Heart left ventricle (tissue), 13 donors: ENCODE data around the gene SIPA1.

Source experiments
- CTCF ChIP-seq, 12 donors: fragments of 200-600 bp; sonication (generic) in 4 of 12; IDR thresholded peaks; one replicate each; pipeline versions ENCODE4 v1.5.0 to v1.8.0; 2018 to 2022; ENCODE audit warnings: antibody characterized with exemption in 12 of 12, mild to moderate bottlenecking in 5 of 12
- POLR2A ChIP-seq, 2 donors: fragments of 450-650 bp; IDR thresholded peaks; one replicate each; pipeline ENCODE4 v1.6.1; 2017; ENCODE audit warnings: antibody characterized with exemption in 2 of 2, mild to moderate bottlenecking in 2 of 2, moderate library complexity in 2 of 2
- donor health status: ischemic (EF 13 %, LVEDD 7.1; RV severe dilation, severe dysfunction).
- donor health status: DM: no; HTN: yes; CAD: no.
- donor health status: DM: no; HTN: no; CAD: no.
- donor health status: ischemic (EF 25% LVEDD 6.9; RV normal size, moderate dysfunction).
- donor health status: ischemic (EF 25% LVEDD 5.7; RV mildly dilated, moderate dysfunction).
- donor health status: ischemic (EF 35%, LVEDD 5.7; RV mildly dilated, moderate dysfunction).
- donor health status: nonischemic (EF 11% LVEDD 7.7; RV severe dilation, severe dysfunction).
- donor health status: DM: yes; HTN: yes; CAD: no.
- donor health status: PGD.
- donor health status: ischemic (EF 29% LVEDD 5.4; RV normal size, mild dysfunction).
- donor health status: nonischemic (EF 23%, LVEDD 6.1; RV moderate dilation, normal function).

GRCh38 chr11:65649656-65650546, 12.0 kb downstream of the SIPA1 start:
- TF ChIP-seq POLR2A (IDR thresholded peaks at IDR 0.05) (no peak), CTCF (IDR thresholded peaks at IDR 0.05) (no peak)
